WTC11 (cell line): ENCODE measurements around the gene CELSR3. TPM values are rescaled to one million over a fixed set of nuclear protein-coding genes. Genes with fewer than 3 reads are reported as not detected.

Experiments
- E2F1 ChIP-seq: sonication (generic); formaldehyde crosslinking; IDR thresholded peaks from 2 replicates; pipeline ENCODE4 v1.8.0; 2022; ENCODE audit warnings: mild to moderate bottlenecking, missing genetic modification reagents
- ELF4 ChIP-seq: sonication (generic); formaldehyde crosslinking; IDR thresholded peaks from 2 replicates; pipeline ENCODE4 v1.8.1; 2022; ENCODE audit warnings: low read depth, mild to moderate bottlenecking, moderate library complexity, missing genetic modification reagents
- EMX1 ChIP-seq: fragments of 250-450 bp; sonication (Bioruptor Pico); IDR thresholded peaks from 2 replicates; pipeline ENCODE4 v1.8.0; 2021; ENCODE audit warnings: mild to moderate bottlenecking
- FOXK1 ChIP-seq: sonication (generic); formaldehyde crosslinking; IDR thresholded peaks from 2 replicates; pipeline ENCODE4 v1.8.0; 2022; ENCODE audit warnings: mild to moderate bottlenecking, moderate library complexity, missing genetic modification reagents
- GABPB1 ChIP-seq: sonication (generic); formaldehyde crosslinking; IDR thresholded peaks from 2 replicates; pipeline ENCODE4 v1.8.1; 2023; ENCODE audit warnings: mild to moderate bottlenecking, missing genetic modification reagents
- GRHL2 ChIP-seq: fragments of 250-450 bp; sonication (Bioruptor Pico); IDR thresholded peaks from 2 replicates; pipeline ENCODE4 v1.8.0; 2022; ENCODE audit warnings: mild to moderate bottlenecking, moderate library complexity; ENCODE audit not compliant: insufficient replicate concordance, severe bottlenecking
- HMGA2 ChIP-seq: fragments of 250-450 bp; sonication (Bioruptor Pico); IDR thresholded peaks from 2 replicates; pipeline ENCODE4 v1.4.0; 2021; ENCODE audit warnings: mild to moderate bottlenecking, moderate library complexity
- KAT7 ChIP-seq: sonication (generic); formaldehyde crosslinking; IDR thresholded peaks from 2 replicates; pipeline ENCODE4 v1.8.1; 2023; ENCODE audit warnings: missing genetic modification reagents, mild to moderate bottlenecking, borderline replicate concordance
- NR2C2 ChIP-seq: sonication (generic); formaldehyde crosslinking; IDR thresholded peaks from 2 replicates; pipeline ENCODE4 v1.8.0; 2022; ENCODE audit warnings: mild to moderate bottlenecking, missing genetic modification reagents
- NR3C1 ChIP-seq: sonication (generic); formaldehyde crosslinking; conservative IDR thresholded peaks from 2 replicates; pipeline ENCODE4 v1.8.1; 2023; ENCODE audit warnings: low read depth, mild to moderate bottlenecking, missing genetic modification reagents
- RELA ChIP-seq: sonication (generic); formaldehyde crosslinking; IDR thresholded peaks from 2 replicates; pipeline ENCODE4 v1.8.1; 2022; ENCODE audit warnings: missing genetic modification reagents, mild to moderate bottlenecking, borderline replicate concordance
- RORB ChIP-seq: fragments of 250-450 bp; sonication (Bioruptor Pico); IDR thresholded peaks from 2 replicates; pipeline ENCODE4 v1.9.0; 2021; ENCODE audit warnings: mild to moderate bottlenecking
- SMAD3 ChIP-seq: sonication (generic); formaldehyde crosslinking; IDR thresholded peaks from 2 replicates; pipeline ENCODE4 v1.8.0; 2022; ENCODE audit warnings: missing genetic modification reagents, mild to moderate bottlenecking, borderline replicate concordance
- USF2 ChIP-seq: sonication (generic); formaldehyde crosslinking; IDR thresholded peaks from 2 replicates; pipeline ENCODE4 v1.8.1; 2023; ENCODE audit warnings: mild to moderate bottlenecking, missing genetic modification reagents, moderate library complexity
- ZNF232 ChIP-seq: sonication (generic); formaldehyde crosslinking; IDR thresholded peaks from 2 replicates; pipeline ENCODE4 v1.8.0; 2022; ENCODE audit warnings: mild to moderate bottlenecking, missing genetic modification reagents
- ZNF416 ChIP-seq: fragments of 250-450 bp; sonication (Bioruptor Pico); IDR thresholded peaks from 2 replicates; pipeline ENCODE4 v1.9.0; 2021; ENCODE audit warnings: mild to moderate bottlenecking, inconsistent platforms
- ZNF425 ChIP-seq: fragments of 250-450 bp; sonication (Bioruptor Pico); conservative IDR thresholded peaks from 2 replicates; pipeline ENCODE4 v1.9.0; 2021; ENCODE audit warnings: mild to moderate bottlenecking
- ZSCAN18 ChIP-seq: fragments of 250-450 bp; sonication (Bioruptor Pico); IDR thresholded peaks from 2 replicates; pipeline ENCODE4 v2.1.2; 2022; ENCODE audit warnings: mild to moderate bottlenecking, moderate library complexity
- total RNA-seq: library from RNA; stranded (reverse); gene quantifications from 3 replicates; pipeline ENCODE4 v1.2.3, GENCODE V29; 2021
- TF ChIP-seq, protein P1 (sequence below): sonication (generic); formaldehyde crosslinking; IDR thresholded peaks from 2 replicates; pipeline ENCODE4 v1.8.1; 2022; ENCODE audit warnings: low read depth, mild to moderate bottlenecking, moderate library complexity, missing genetic modification reagents, borderline replicate concordance
- TF ChIP-seq, protein P2 (sequence below): sonication (generic); formaldehyde crosslinking; conservative IDR thresholded peaks from 2 replicates; pipeline ENCODE4 v1.8.1; 2023; ENCODE audit warnings: mild to moderate bottlenecking, low read depth, missing genetic modification reagents, moderate library complexity
- TF ChIP-seq, protein P3 (sequence below): fragments of 250-450 bp; sonication (Bioruptor Pico); IDR thresholded peaks from 2 replicates; pipeline ENCODE4 v1.9.0; 2021; ENCODE audit warnings: mild to moderate bottlenecking, borderline replicate concordance
- TF ChIP-seq, protein P4 (sequence below): sonication (generic); formaldehyde crosslinking; IDR thresholded peaks from 2 replicates; pipeline ENCODE4 v1.8.0; 2022; ENCODE audit warnings: mild to moderate bottlenecking, missing genetic modification reagents
- TF ChIP-seq, protein P5 (sequence below): sonication (generic); formaldehyde crosslinking; conservative IDR thresholded peaks from 2 replicates; pipeline ENCODE4 v1.8.1; 2022; ENCODE audit warnings: mild to moderate bottlenecking, missing genetic modification reagents

Gene CELSR3
- total RNA-seq, 1 experiment from 2014 or later = 27.9 TPM

- TF ChIP-seq ZSCAN18 = no peak
- TF ChIP-seq, protein P1, sequence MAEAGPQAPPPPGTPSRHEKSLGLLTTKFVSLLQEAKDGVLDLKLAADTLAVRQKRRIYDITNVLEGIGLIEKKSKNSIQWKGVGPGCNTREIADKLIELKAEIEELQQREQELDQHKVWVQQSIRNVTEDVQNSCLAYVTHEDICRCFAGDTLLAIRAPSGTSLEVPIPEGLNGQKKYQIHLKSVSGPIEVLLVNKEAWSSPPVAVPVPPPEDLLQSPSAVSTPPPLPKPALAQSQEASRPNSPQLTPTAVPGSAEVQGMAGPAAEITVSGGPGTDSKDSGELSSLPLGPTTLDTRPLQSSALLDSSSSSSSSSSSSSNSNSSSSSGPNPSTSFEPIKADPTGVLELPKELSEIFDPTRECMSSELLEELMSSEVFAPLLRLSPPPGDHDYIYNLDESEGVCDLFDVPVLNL (CRISPR knock-in tag) = no peak
- TF ChIP-seq RELA (CRISPR knock-in tag) = no peak
- TF ChIP-seq GABPB1 (CRISPR knock-in tag) = peak; percentile 51; the same call in 1 of the 2 replicates
- TF ChIP-seq HMGA2 (CRISPR knock-in tag) = no peak
- no peak for TF ChIP-seq GRHL2 (CRISPR knock-in tag)
- 0 out of 2 replicates have a peak, but pooled peaks have one; percentile 69 for TF ChIP-seq E2F1 (CRISPR knock-in tag)
- no peak for TF ChIP-seq NR2C2 (CRISPR knock-in tag)
- peak; percentile 97 for TF ChIP-seq NR3C1
- TF ChIP-seq, protein P2, sequence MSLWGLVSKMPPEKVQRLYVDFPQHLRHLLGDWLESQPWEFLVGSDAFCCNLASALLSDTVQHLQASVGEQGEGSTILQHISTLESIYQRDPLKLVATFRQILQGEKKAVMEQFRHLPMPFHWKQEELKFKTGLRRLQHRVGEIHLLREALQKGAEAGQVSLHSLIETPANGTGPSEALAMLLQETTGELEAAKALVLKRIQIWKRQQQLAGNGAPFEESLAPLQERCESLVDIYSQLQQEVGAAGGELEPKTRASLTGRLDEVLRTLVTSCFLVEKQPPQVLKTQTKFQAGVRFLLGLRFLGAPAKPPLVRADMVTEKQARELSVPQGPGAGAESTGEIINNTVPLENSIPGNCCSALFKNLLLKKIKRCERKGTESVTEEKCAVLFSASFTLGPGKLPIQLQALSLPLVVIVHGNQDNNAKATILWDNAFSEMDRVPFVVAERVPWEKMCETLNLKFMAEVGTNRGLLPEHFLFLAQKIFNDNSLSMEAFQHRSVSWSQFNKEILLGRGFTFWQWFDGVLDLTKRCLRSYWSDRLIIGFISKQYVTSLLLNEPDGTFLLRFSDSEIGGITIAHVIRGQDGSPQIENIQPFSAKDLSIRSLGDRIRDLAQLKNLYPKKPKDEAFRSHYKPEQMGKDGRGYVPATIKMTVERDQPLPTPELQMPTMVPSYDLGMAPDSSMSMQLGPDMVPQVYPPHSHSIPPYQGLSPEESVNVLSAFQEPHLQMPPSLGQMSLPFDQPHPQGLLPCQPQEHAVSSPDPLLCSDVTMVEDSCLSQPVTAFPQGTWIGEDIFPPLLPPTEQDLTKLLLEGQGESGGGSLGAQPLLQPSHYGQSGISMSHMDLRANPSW (CRISPR knock-in tag) = peak; percentile 98
- no peak for TF ChIP-seq ZNF416 (CRISPR knock-in tag)
- TF ChIP-seq, protein P3, sequence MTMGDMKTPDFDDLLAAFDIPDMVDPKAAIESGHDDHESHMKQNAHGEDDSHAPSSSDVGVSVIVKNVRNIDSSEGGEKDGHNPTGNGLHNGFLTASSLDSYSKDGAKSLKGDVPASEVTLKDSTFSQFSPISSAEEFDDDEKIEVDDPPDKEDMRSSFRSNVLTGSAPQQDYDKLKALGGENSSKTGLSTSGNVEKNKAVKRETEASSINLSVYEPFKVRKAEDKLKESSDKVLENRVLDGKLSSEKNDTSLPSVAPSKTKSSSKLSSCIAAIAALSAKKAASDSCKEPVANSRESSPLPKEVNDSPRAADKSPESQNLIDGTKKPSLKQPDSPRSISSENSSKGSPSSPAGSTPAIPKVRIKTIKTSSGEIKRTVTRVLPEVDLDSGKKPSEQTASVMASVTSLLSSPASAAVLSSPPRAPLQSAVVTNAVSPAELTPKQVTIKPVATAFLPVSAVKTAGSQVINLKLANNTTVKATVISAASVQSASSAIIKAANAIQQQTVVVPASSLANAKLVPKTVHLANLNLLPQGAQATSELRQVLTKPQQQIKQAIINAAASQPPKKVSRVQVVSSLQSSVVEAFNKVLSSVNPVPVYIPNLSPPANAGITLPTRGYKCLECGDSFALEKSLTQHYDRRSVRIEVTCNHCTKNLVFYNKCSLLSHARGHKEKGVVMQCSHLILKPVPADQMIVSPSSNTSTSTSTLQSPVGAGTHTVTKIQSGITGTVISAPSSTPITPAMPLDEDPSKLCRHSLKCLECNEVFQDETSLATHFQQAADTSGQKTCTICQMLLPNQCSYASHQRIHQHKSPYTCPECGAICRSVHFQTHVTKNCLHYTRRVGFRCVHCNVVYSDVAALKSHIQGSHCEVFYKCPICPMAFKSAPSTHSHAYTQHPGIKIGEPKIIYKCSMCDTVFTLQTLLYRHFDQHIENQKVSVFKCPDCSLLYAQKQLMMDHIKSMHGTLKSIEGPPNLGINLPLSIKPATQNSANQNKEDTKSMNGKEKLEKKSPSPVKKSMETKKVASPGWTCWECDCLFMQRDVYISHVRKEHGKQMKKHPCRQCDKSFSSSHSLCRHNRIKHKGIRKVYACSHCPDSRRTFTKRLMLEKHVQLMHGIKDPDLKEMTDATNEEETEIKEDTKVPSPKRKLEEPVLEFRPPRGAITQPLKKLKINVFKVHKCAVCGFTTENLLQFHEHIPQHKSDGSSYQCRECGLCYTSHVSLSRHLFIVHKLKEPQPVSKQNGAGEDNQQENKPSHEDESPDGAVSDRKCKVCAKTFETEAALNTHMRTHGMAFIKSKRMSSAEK (CRISPR knock-in tag) = no peak
- TF ChIP-seq, protein P4, sequence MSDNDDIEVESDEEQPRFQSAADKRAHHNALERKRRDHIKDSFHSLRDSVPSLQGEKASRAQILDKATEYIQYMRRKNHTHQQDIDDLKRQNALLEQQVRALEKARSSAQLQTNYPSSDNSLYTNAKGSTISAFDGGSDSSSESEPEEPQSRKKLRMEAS = peak; percentile 80; the same call in 1 of the 2 replicates
- TF ChIP-seq USF2 = peak; percentile 81
- TF ChIP-seq RORB (CRISPR knock-in tag) = no peak
- TF ChIP-seq ZNF425 (CRISPR knock-in tag) = no peak
- TF ChIP-seq KAT7 (CRISPR knock-in tag) = peak; percentile 73; the same call in 1 of the 2 replicates
- TF ChIP-seq, protein P5, sequence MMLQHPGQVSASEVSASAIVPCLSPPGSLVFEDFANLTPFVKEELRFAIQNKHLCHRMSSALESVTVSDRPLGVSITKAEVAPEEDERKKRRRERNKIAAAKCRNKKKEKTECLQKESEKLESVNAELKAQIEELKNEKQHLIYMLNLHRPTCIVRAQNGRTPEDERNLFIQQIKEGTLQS (CRISPR knock-in tag) = no peak
- TF ChIP-seq EMX1 (CRISPR knock-in tag) = no peak
- 0 out of 2 replicates have a peak, but pooled peaks have one; percentile 56 for TF ChIP-seq ZNF232 (CRISPR knock-in tag)
- no peak for TF ChIP-seq ELF4
- TF ChIP-seq SMAD3 (CRISPR knock-in tag) = no peak
- TF ChIP-seq FOXK1 (CRISPR knock-in tag) = peak; percentile 88
Measured at GRCh38 chr3:48685603-48686511, 23.2 kb upstream of the CELSR3 start, which contains the start of gene NCKIPSD (continued).
